Middle frontal gyrus (tissue), 1 donor: ENCODE data around the gene STPG1.

ENCODE experiments used
- DNase-seq: peaks from one replicate; pipeline ENCODE4 v3.0.0-alpha.2; 2015; ENCODE audit warnings: low spot score; ENCODE audit errors: extremely low spot score

The STPG1 gene

GRCh38 chr1:24318615-24319311 is 94.8 kb downstream of the STPG1 start:
- no peak for DNase-seq

DNA sequence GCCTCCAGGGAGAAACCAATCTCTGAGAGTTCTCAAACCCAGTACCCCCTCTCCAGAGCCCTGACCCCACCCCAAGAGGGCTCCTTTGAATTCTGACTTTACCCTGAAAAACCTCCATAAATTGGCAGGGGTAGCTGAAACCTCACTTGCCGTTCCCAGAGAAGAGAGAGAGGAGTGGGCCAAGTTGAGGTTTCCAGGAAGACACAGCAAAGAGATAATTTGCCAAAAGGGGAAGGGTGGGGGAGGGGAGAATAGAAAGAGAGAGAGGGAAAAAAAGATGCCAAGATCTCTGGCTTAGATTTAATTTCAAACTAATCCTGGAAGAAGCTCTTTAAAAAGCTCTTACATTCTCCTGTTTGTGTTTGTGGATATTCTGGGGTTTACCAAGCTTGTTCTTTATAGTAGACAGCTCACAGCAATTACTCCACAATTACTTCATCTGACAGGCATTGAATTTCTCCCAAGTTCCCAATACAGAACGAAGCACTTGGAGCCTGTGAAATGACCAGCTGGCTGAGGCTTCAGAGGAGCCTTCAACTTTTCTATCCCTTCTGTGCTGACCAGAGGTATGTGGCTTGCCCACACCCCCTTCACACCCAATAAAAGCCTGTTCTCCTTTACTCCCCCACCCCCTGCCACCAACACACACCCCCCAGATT is 95.5 kb downstream of the STPG1 start:
- DNase-seq, result no peak

DNA sequence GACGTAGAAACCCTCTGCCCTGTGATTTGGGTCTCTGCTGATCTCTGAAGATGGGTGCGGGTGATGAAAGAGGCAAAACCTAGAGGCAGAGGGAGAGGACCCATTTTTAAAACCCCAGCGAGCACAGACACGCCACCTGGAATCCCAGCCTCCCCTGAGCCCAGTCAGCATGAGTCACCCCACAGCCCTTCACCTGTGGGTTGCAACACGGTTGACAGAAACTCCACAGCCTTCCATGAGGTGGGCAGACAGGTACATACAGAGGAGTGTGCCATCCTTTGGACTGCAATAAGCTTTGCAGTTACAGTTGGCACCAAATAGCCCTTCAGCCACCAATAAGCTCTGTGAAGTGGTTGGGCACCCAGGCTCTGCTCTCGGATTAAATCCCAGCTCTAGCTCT is 96.5 kb downstream of the STPG1 start:
- no peak for DNase-seq

GRCh38 chr1:24316645-24317044 is 96.9 kb downstream of the STPG1 start:
- DNase-seq, result no peak

DNA sequence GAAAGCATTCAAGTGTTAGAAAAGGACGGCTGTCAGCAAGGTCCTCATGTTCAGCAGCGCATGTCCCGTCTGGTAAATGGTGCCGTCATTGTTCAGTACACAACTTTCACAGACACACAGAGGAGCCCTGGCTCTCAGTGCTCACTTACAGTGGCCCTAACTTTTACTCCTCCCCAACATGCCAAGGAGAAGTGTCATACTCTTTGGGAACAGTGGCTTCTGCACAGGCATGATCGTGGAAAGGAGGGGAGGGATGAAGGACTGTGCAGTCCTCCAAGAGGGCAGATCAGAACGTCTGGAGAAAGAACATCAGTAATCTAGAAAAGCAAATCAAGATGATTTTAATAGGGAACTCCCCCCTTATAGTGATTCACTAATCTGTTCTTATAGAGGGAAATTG is 98.2 kb downstream of the STPG1 start:
- DNase-seq, result no peak

- DNase-seq, result no peak
These were observed 101.8 kb downstream of the STPG1 start for GRCh38 chr1:24311741-24312140.

DNA sequence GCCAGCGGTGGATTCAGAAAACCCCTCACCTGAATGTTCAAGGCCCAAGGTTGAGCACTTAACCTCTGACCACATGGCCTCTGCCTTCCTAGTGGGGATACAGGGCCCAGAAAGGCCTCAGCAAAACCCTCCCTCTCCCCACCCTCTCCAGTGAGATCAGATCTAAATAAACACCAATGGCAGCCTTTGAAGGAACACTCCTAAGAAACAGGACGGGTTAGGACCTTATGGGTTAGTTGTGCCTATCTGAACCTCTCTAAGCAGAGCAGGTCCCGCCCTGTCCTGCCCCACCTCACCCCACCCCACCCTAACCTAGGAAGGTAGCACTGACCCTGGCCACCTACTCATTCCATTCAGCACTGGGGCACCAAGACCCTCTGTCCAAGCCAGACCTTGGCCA is 102.3 kb downstream of the STPG1 start:
- DNase-seq, result no peak

- DNase-seq, result no peak
These were observed 103.7 kb downstream of the STPG1 start for GRCh38 chr1:24309762-24310485.

- no peak for DNase-seq
These were observed 105.1 kb downstream of the STPG1 start for GRCh38 chr1:24308365-24309015.
